Peyer's patch (tissue), 4 donors: ENCODE results near the gene FGF12. TPM values are rescaled to one million over a fixed set of nuclear protein-coding genes. Genes with fewer than 3 reads are reported as not detected.

ENCODE experiments used
- DNase-seq, 3 donors: peaks; one replicate each; pipeline ENCODE4 v3.0.0-alpha.2; 2017 to 2019
- H3K27ac ChIP-seq, 4 donors: fragments of 200-600 bp; sonication (generic); one replicate each; pipeline ENCODE4 v1.5.1; 2016 to 2019
- H3K27me3 ChIP-seq, 2 donors: fragments of 200-600 bp; sonication (generic); one replicate each; pipeline ENCODE4 v1.5.1; 2019
- H3K36me3 ChIP-seq, 3 donors: fragments of 200-600 bp; sonication (generic); one replicate each; pipeline ENCODE4 v1.5.1; 2016 to 2019
- H3K4me1 ChIP-seq, 4 donors: fragments of 200-600 bp; sonication (generic); one replicate each; pipeline ENCODE4 v1.5.1; 2016 to 2019
- H3K4me3 ChIP-seq, 4 donors: fragments of 200-600 bp; sonication (generic); 1 replicate in 3 of 4; 2 replicates in 1 of 4; pipeline ENCODE4 v1.5.1; 2016 to 2019; ENCODE audit warnings: mild to moderate bottlenecking in 1 of 4
- H3K9me3 ChIP-seq, 4 donors: fragments of 200-600 bp; sonication (generic); one replicate each; pipeline ENCODE4 v1.5.1; 2016 to 2019; ENCODE audit warnings: mild to moderate bottlenecking in 1 of 4
- POLR2A ChIP-seq, 2 donors: fragments of 450-650 bp; IDR thresholded peaks; one replicate each; pipeline ENCODE4 v1.5.1; 2017; ENCODE audit warnings: antibody characterized with exemption in 2 of 2, mild to moderate bottlenecking in 2 of 2, moderate library complexity in 2 of 2
- total RNA-seq, 4 donors: library from RNA; depleted of rRNA; stranded (reverse); fragments of >200 nt; gene quantifications; one replicate each; pipeline ENCODE4 v1.1.0, GENCODE V29; 2016
- TF ChIP-seq, protein P1 (sequence below), 6 experiments: fragments of 450-650 bp in 4 of 6; fragments of 200-600 bp in 2 of 6; sonication (generic) in 1 of 6; IDR thresholded peaks; one replicate each; pipeline ENCODE4 v1.5.1; 2017 to 2019; ENCODE audit warnings: antibody characterized with exemption in 6 of 6, mild to moderate bottlenecking in 3 of 6, moderate library complexity in 1 of 6

Gene FGF12
- total RNA-seq, 4 donors from 2014 or later = 0.47 TPM; not detected in 3

DNA sequence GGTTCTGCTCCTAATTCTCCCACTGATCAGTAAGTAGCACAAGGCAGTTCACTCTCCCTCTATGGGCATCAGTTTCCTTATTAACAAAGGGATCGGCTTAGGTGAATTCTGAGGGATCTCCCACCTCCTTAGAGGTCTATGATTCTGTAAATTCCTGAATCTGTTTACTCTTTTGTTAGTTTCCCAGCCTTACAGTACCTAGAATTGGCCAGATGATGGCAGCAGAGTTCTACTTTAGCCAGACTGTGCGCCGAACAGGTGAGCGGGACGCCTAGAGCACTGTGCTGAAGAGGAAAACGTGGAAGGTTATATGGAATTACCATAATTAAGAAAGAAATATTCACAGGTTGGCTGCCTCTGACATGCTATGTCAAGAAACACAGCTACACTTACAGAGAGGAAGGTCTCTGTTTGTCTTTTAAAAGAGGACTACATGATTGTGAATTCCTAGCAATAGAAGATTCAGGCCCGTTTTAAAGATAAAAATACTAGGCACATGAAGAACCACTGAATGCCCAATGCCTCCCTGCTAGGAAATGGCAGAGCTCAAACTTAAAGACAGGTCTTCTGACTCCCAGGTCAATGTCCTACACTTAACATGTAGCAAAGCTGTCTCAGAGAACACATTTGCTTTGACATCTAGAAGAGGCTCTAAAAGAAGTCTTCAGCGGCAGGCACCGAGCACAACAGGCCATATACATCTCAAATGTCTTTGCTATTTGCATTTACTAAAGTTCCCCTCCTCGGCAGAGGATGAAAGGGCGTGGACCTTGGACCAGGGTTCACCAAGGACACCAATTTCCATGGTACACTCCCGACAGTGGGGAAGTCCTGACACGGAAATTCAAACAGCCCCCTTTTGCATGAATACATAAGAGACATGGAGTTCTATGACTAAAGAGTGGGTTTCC lies 259.9 kb downstream of the FGF12 start:
- TF ChIP-seq, protein P1, sequence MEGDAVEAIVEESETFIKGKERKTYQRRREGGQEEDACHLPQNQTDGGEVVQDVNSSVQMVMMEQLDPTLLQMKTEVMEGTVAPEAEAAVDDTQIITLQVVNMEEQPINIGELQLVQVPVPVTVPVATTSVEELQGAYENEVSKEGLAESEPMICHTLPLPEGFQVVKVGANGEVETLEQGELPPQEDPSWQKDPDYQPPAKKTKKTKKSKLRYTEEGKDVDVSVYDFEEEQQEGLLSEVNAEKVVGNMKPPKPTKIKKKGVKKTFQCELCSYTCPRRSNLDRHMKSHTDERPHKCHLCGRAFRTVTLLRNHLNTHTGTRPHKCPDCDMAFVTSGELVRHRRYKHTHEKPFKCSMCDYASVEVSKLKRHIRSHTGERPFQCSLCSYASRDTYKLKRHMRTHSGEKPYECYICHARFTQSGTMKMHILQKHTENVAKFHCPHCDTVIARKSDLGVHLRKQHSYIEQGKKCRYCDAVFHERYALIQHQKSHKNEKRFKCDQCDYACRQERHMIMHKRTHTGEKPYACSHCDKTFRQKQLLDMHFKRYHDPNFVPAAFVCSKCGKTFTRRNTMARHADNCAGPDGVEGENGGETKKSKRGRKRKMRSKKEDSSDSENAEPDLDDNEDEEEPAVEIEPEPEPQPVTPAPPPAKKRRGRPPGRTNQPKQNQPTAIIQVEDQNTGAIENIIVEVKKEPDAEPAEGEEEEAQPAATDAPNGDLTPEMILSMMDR (IDR thresholded peaks at IDR 0.05) = peak; percentile 48 to 81 (median 76)
- TF ChIP-seq POLR2A (IDR thresholded peaks at IDR 0.05) = no peak
- H3K9me3 ChIP-seq = no peaks in the 10 kb centered on the region
- H3K27me3 ChIP-seq = no peaks in the 10 kb centered on the region
- peak in 2 of 3 donors; percentile 53 to 81 for DNase-seq
- H3K27ac ChIP-seq = no peak overlapping the region
- no peak overlapping the region for H3K4me3 ChIP-seq
- no peaks in the 10 kb centered on the region for H3K36me3 ChIP-seq
- peaks cover 0 to 3% (median 0%) of the 10 kb centered on the region in 4 donors for H3K4me1 ChIP-seq

DNA sequence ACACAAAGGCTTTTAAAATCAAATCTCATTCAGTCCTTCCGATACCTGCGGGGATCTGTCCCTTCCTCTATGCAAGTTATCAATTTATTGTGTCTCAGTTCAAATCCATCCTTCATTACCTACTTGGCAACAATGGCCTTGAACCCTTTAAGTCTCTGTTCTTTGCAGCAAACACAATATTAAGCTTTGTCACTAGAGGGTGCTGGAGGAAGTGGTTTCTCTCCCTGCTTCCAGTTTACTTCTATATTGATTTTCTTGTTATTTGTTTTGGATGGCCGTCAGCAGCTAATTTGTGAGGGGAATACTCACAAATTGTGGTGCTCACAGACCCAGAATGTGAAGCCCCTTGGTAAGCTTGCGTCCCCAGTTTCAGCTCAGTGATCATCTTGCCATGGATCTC lies 278.3 kb downstream of the FGF12 start:
- Histone ChIP-seq H3K4me1 (no peaks in the 10 kb centered on the region), H3K36me3 (no peaks in the 10 kb centered on the region), H3K27me3 (no peaks in the 10 kb centered on the region), H3K9me3 (no peaks in the 10 kb centered on the region), H3K27ac (no peak overlapping the region), H3K4me3 (no peak overlapping the region)
- no peak for TF ChIP-seq POLR2A (IDR thresholded peaks at IDR 0.05)
- DNase-seq = no peak

DNA sequence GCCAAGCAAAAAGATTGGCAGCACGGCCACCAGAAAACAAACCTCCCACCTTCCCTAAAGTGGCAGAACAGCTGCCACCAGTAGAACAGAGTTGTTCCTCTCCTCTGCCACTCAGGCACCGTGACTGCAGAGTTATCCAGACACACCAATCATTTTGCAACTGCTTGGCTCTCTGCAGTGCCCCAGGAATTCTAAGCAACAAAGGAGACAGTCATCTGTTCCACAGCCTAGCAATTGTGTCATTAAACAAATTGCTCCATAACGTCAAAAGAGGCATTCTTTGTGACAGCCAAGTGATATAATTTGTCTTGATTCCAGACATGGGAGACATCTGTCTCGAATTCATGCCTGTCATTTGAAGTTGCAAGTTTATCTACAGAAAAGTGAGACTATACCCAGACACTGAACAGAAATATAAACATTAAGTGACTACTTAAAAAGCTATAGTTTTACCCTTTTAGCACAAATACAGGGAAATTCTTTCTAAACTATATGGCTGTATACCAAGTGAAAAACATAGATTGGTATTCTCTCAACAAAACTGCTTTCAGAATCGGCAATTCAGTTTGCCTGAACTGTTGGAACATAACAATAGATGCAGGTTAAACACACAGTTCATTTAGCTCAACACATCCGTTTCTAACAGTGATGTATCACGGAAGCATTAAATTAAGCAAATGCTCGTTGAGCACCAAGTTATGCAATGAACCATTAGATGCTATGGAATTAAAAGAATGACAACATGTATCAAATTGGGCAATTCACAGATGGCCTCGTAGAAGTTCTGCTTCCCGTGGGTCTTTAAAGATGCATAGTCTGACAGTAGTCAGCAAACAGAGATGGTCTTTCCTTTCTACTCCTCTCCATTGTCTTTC lies 281.3 kb downstream of the FGF12 start:
- no peak for DNase-seq
- H3K27ac ChIP-seq = no peak overlapping the region
- no peaks in the 10 kb centered on the region for H3K9me3 ChIP-seq
- H3K36me3 ChIP-seq = no peaks in the 10 kb centered on the region
- no peaks in the 10 kb centered on the region for H3K4me1 ChIP-seq
- no peak for TF ChIP-seq POLR2A (IDR thresholded peaks at IDR 0.05)
- TF ChIP-seq, protein P1 (IDR thresholded peaks at IDR 0.05) = no peak
- no peak overlapping the region for H3K4me3 ChIP-seq
- H3K27me3 ChIP-seq = no peaks in the 10 kb centered on the region

GRCh38 chr3:192444791-192445106 lies 282.6 kb downstream of the FGF12 start:
- DNase-seq = no peak
- H3K4me1 ChIP-seq = no peaks in the 10 kb centered on the region
- H3K4me3 ChIP-seq = no peak overlapping the region
- no peaks in the 10 kb centered on the region for H3K27me3 ChIP-seq
- H3K9me3 ChIP-seq = no peaks in the 10 kb centered on the region
- TF ChIP-seq POLR2A (IDR thresholded peaks at IDR 0.05) = no peak
- TF ChIP-seq, protein P1 (IDR thresholded peaks at IDR 0.05) = no peak
- H3K27ac ChIP-seq = no peak overlapping the region
- no peaks in the 10 kb centered on the region for H3K36me3 ChIP-seq

DNA sequence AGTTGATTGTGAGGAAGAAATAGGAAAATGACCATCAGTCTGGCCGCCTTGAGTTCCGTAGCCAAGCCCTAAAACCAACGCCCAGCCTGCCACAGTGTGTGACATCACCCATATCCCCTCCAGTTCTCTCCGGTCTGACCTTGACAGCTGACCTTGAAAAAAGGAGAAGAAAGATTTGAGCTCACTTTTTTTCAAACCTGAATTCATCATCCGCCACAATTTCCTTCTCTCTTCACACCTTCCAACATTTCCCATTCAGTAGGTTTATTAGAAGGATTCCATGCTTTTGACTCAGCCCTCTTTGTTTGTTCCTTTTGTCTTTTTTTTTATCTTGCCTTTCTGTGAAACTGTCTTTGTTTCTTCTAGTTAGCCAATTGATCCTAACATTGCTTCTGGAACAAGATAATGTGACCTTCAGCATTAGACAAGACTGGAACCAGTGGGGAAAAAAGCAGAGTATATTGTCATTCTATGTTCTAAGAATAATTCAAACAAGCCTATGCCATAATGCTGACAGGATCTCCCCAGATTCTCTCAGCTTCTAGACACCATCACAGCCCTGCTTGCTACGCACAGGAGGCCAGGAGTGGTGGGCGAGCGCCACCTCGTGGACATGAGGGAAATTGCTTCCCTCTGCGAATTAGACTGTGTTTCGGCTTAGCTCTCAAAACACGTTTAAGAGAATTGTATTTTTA lies 283.1 kb downstream of the FGF12 start:
- no peaks in the 10 kb centered on the region for H3K9me3 ChIP-seq
- no peak overlapping the region for H3K27ac ChIP-seq
- H3K4me1 ChIP-seq = no peaks in the 10 kb centered on the region
- no peaks in the 10 kb centered on the region for H3K36me3 ChIP-seq
- no peak for TF ChIP-seq POLR2A (IDR thresholded peaks at IDR 0.05)
- TF ChIP-seq, protein P1 (IDR thresholded peaks at IDR 0.05) = peak; percentile 25 to 86 (median 76)
- DNase-seq = peak; percentile 18 to 68 (median 60)
- H3K27me3 ChIP-seq = no peaks in the 10 kb centered on the region
- no peak overlapping the region for H3K4me3 ChIP-seq
